Activated gamma-delta T cell treated with Interleukin-2 at 50 U/mL for 16 hours (primary cell): ENCODE measurements around the gene REEP6.

ENCODE experiments used
- DNase-seq: peaks from one replicate; pipeline ENCODE4 v3.0.0-alpha.2; 2020

REEP6 gene

GRCh38 chr19:1491114-1491848 is at the start of gene REEP6:
TSS of gene REEP6 (plus strand) at chr19:1491181. CDS start at chr19:1491270, 89 bp downstream.
- no peak for DNase-seq

GRCh38 chr19:1441677-1442438 is 49.1 kb upstream of the REEP6 start:
- no peak for DNase-seq

GRCh38 chr19:1445185-1445931 is 45.6 kb upstream of the REEP6 start:
- DNase-seq, result peak; percentile 76

- DNase-seq, result no peak
These were observed 44.9 kb upstream of the REEP6 start for GRCh38 chr19:1445932-1446712.

GRCh38 chr19:1446713-1447481 is 44.1 kb upstream of the REEP6 start:
- peak; percentile 25 for DNase-seq

GRCh38 chr19:1447504-1447903 is 43.5 kb upstream of the REEP6 start:
- DNase-seq, result no peak

- DNase-seq, result no peak
These were observed 43.0 kb upstream of the REEP6 start for GRCh38 chr19:1447944-1448343.

- no peak for DNase-seq
These were observed 41.2 kb upstream of the REEP6 start, which contains the start of gene APC2 for GRCh38 chr19:1449467-1450442. TSS of gene APC2 (plus strand) at chr19:1450121. CDS start at chr19:1453002, 2,881 bp downstream.

- no peak for DNase-seq
These were observed 39.9 kb upstream of the REEP6 start for GRCh38 chr19:1450735-1451731.

- no peak for DNase-seq
These were observed 38.8 kb upstream of the REEP6 start for GRCh38 chr19:1451916-1452801.

GRCh38 chr19:1452802-1453524 is 38.0 kb upstream of the REEP6 start:
- DNase-seq, result no peak

GRCh38 chr19:1453525-1454364 is 37.2 kb upstream of the REEP6 start:
- no peak for DNase-seq

- no peak for DNase-seq
These were observed 36.0 kb upstream of the REEP6 start for GRCh38 chr19:1455002-1455335.

- DNase-seq, result peak; percentile 30
These were observed 35.5 kb upstream of the REEP6 start for GRCh38 chr19:1455336-1456120.

GRCh38 chr19:1456121-1456900 is 34.7 kb upstream of the REEP6 start:
- DNase-seq, result no peak
